Natural killer cell (primary cell): Measurements from ENCODE around the gene PPFIA3. TPM values are rescaled to one million over a fixed set of nuclear protein-coding genes. Genes with fewer than 3 reads are reported as not detected.

ENCODE experiments used
- ATAC-seq, 3 donors: fragments of 150-1000 bp in 2 of 3; fragments of 200-7000 bp in 1 of 3; cut with Tn5 transposase; 1 replicate in 1 of 3; 2 replicates in 2 of 3; pipeline ENCODE4 v1.10.0; 2021; ENCODE audit warnings: mild to moderate bottlenecking in 2 of 3, moderate library complexity in 2 of 3
- DNase-seq, 2 donors: peaks; one replicate each; pipeline versions ENCODE4 v3.0.0 to v3.0.0-alpha.2; 2013 to 2021; ENCODE audit warnings: mixed read lengths in 1 of 2
- H3K27ac ChIP-seq: one replicate; pipeline ENCODE4 v1.5.1; 2013; ENCODE audit warnings: mild to moderate bottlenecking, low read length
- H3K27me3 ChIP-seq: one replicate; pipeline ENCODE4 v1.6.1; 2013; ENCODE audit warnings: low read length; ENCODE audit not compliant: control insufficient read depth, insufficient read depth
- H3K36me3 ChIP-seq: one replicate; pipeline ENCODE4 v1.6.1; 2013; ENCODE audit warnings: low read length; ENCODE audit not compliant: control insufficient read depth, insufficient read depth
- H3K4me1 ChIP-seq: one replicate; pipeline ENCODE4 v1.6.1; 2013; ENCODE audit warnings: low read length; ENCODE audit not compliant: control insufficient read depth, insufficient read depth
- H3K4me3 ChIP-seq: one replicate; pipeline ENCODE4 v1.5.1; 2013; ENCODE audit warnings: low read length
- H3K9me3 ChIP-seq: one replicate; pipeline ENCODE4 v1.6.1; 2013; ENCODE audit warnings: low read length; ENCODE audit not compliant: control insufficient read depth, insufficient read depth
- H3K27ac Mint-ChIP-seq, 2 donors: one replicate each; pipeline ENCODE4 v1.8.0; 2022; ENCODE audit warnings: mild to moderate bottlenecking in 2 of 2, mixed read lengths in 2 of 2, moderate library complexity in 1 of 2
- H3K27me3 Mint-ChIP-seq, 2 donors: one replicate each; pipeline ENCODE4 v1.8.0; 2022; ENCODE audit warnings: low read depth in 2 of 2, mixed read lengths in 2 of 2
- H3K36me3 Mint-ChIP-seq: one replicate; pipeline ENCODE4 v1.8.0; 2022; ENCODE audit warnings: mixed read lengths
- H3K4me1 Mint-ChIP-seq, 2 donors: one replicate each; pipeline ENCODE4 v1.8.0; 2022; ENCODE audit warnings: mixed read lengths in 2 of 2
- H3K4me3 Mint-ChIP-seq: one replicate; pipeline ENCODE4 v1.8.0; 2022; ENCODE audit warnings: mild to moderate bottlenecking, moderate library complexity, mixed read lengths
- H3K9me3 Mint-ChIP-seq, 2 donors: one replicate each; pipeline ENCODE4 v1.8.0; 2022; ENCODE audit warnings: mixed read lengths in 2 of 2
- WGBS: methylation state at CpG from one replicate; pipeline ENCODE4 v1.1.7; 2013; ENCODE audit warnings: missing lambda C conversion rate; ENCODE audit not compliant: insufficient coverage; 5-methylcytosine and 5-hydroxymethylcytosine counted together
- intact Hi-C: fragments of 100-400 bp; cut with micrococcal nuclease; formaldehyde crosslinking; loops from one replicate; pipeline ENCODE4 v1.14.2; 2022
- total RNA-seq, 4 donors: library from RNA; stranded (reverse); fragments of 120-200 nt in 1 of 4; gene quantifications; one replicate each; pipeline versions ENCODE4 v1.2.3 to v1.2.4, GENCODE V29; 2013 to 2022
- TF ChIP-seq, protein P1 (sequence below): fragments of 200-600 bp; IDR thresholded peaks from one replicate; pipeline ENCODE4 v1.8.0; 2022; ENCODE audit warnings: antibody characterized with exemption

The PPFIA3 gene
- total RNA-seq, 3 donors from 2014 or later (not counting 1 experiment from before 2014, with no cell fraction given): 5.3 to 5.5 (median 5.3) TPM

- H3K27me3 ChIP-seq: no peaks in the 10 kb centered on the region
- no peak overlapping the region for H3K4me3 ChIP-seq
- peaks cover 4 to 8% of the 10 kb centered on the region in 2 donors for H3K4me1 Mint-ChIP-seq
- TF ChIP-seq, protein P1, sequence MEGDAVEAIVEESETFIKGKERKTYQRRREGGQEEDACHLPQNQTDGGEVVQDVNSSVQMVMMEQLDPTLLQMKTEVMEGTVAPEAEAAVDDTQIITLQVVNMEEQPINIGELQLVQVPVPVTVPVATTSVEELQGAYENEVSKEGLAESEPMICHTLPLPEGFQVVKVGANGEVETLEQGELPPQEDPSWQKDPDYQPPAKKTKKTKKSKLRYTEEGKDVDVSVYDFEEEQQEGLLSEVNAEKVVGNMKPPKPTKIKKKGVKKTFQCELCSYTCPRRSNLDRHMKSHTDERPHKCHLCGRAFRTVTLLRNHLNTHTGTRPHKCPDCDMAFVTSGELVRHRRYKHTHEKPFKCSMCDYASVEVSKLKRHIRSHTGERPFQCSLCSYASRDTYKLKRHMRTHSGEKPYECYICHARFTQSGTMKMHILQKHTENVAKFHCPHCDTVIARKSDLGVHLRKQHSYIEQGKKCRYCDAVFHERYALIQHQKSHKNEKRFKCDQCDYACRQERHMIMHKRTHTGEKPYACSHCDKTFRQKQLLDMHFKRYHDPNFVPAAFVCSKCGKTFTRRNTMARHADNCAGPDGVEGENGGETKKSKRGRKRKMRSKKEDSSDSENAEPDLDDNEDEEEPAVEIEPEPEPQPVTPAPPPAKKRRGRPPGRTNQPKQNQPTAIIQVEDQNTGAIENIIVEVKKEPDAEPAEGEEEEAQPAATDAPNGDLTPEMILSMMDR: no peak
- no peaks in the 10 kb centered on the region for H3K9me3 ChIP-seq
- no peaks in the 10 kb centered on the region for H3K27me3 Mint-ChIP-seq
- H3K27ac ChIP-seq: no peak overlapping the region
- H3K27ac Mint-ChIP-seq: no peak overlapping the region
- no peaks in the 10 kb centered on the region for H3K4me1 ChIP-seq
- intact Hi-C loops: no loop called here
- no peaks in the 10 kb centered on the region for H3K9me3 Mint-ChIP-seq
- WGBS: 88% methylated on average over 3 of the region's 3 CpGs
- H3K36me3 Mint-ChIP-seq: no peaks in the 10 kb centered on the region
- no peak for ATAC-seq
- no peak for DNase-seq
- H3K4me3 Mint-ChIP-seq: no peak overlapping the region
- H3K36me3 ChIP-seq: no peaks in the 10 kb centered on the region
These were observed 71.4 kb downstream of the PPFIA3 start for GRCh38 chr19:49190781-49191180.

DNA sequence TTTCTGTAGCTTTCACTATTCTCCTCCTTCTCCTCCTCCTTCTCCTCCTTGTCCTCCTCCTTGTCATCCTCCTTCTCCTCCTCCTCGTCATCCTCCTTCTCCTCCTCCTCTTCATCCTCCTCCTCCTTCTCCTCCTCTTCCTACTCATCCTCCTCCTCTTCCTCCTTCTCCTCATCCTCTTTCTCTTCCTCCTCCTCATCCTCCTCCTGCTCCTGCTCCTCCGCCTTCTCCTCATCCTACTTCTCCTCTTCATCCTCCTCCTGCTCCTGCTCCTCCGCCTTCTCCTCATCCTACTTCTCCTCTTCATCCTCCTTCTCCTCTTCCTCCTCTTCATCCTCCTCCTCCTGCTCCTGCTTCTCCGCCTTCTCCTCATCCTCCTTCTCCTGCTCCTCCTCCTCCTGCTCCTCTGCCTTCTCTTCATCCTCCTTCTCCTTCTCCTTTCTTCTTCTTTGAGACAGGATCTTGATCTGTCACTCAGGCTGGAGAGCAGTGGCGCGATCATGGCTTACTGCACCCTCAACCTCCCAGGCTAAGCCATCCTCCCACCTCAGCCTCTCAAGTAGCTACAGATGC, 74.6 kb downstream of the PPFIA3 start:
- WGBS: 90% methylated on average over 6 of the region's 6 CpGs
- Mint-ChIP-seq H3K36me3 (no peaks in the 10 kb centered on the region), H3K9me3 (no peaks in the 10 kb centered on the region), H3K4me1 (peaks cover 4 to 8% of the 10 kb centered on the region in 2 donors), H3K27ac (no peak overlapping the region), H3K27me3 (peaks cover 0 to 3% of the 10 kb centered on the region in 2 donors), H3K4me3 (no peak overlapping the region)
- Histone ChIP-seq H3K27me3 (no peaks in the 10 kb centered on the region), H3K4me3 (no peak overlapping the region), H3K36me3 (no peaks in the 10 kb centered on the region), H3K4me1 (no peaks in the 10 kb centered on the region), H3K9me3 (no peaks in the 10 kb centered on the region), H3K27ac (no peak overlapping the region)
- intact Hi-C loops: no loop called here
- DNase-seq (no peak), ATAC-seq (no peak)
- TF ChIP-seq, protein P1: no peak

DNA sequence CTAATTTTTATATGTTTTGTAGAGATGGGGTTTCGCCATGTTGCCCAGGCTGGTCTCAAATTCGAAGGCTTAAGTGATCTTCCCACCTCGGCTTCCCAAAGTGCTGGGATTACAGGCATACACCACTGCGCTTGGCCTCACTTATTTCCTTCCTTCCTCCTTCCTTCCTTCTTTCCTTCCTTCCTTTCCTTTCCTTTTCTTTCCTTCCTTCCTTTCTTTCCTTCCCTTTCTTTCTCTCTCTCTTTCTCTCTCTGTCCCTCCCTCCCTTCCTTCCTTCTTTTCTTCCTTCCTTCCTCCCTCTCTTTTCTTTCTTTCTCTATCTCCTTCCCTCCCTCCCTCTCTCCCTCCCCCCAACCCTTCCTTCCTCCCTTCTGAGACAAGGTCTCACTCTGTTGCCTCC, 75.1 kb downstream of the PPFIA3 start:
- DNase-seq: no peak
- Histone ChIP-seq H3K9me3 (no peaks in the 10 kb centered on the region), H3K27ac (no peak overlapping the region), H3K4me3 (no peak overlapping the region), H3K4me1 (no peaks in the 10 kb centered on the region), H3K36me3 (no peaks in the 10 kb centered on the region), H3K27me3 (no peaks in the 10 kb centered on the region)
- no peaks in the 10 kb centered on the region for H3K9me3 Mint-ChIP-seq
- peaks cover 0 to 3% of the 10 kb centered on the region in 2 donors for H3K27me3 Mint-ChIP-seq
- TF ChIP-seq, protein P1: no peak
- 91% methylated on average over 4 of the region's 4 CpGs for WGBS
- peaks cover 4% of the 10 kb centered on the region in 2 donors for H3K4me1 Mint-ChIP-seq
- H3K27ac Mint-ChIP-seq: no peak overlapping the region
- no peaks in the 10 kb centered on the region for H3K36me3 Mint-ChIP-seq
- ATAC-seq: no peak
- no peak overlapping the region for H3K4me3 Mint-ChIP-seq
- intact Hi-C loops: no loop called here
